GM23248 (cell line): Measurements from ENCODE around the gene MTMR2. TPM values are rescaled to one million over a fixed set of nuclear protein-coding genes. Genes with fewer than 3 reads are reported as not detected.

Experiments used
- DNase-seq: peaks from one replicate; pipeline ENCODE4 v3.0.0-alpha.2; 2015
- H2AFZ ChIP-seq: fragments of 200-600 bp; sonication (generic); 2 replicates; pipeline ENCODE4 v1.6.1; 2016; ENCODE audit warnings: antibody characterized with exemption
- H3F3A ChIP-seq: fragments of 200-600 bp; sonication (generic); 2 replicates; pipeline ENCODE4 v1.6.1; 2016; ENCODE audit warnings: mild to moderate bottlenecking, antibody characterized with exemption, mixed run types; ENCODE audit not compliant: insufficient read depth
- H3K27ac ChIP-seq: fragments of 200-600 bp; sonication (generic); 2 replicates; pipeline ENCODE4 v1.5.1; 2016; ENCODE audit warnings: mild to moderate bottlenecking
- H3K27me3 ChIP-seq: fragments of 200-600 bp; sonication (generic); replicated peaks from 2 replicates; pipeline ENCODE4 v1.6.1; 2016; ENCODE audit warnings: mild to moderate bottlenecking; ENCODE audit not compliant: insufficient read depth
- H3K36me3 ChIP-seq: fragments of 200-600 bp; sonication (generic); 2 replicates; pipeline ENCODE4 v1.6.1; 2016; ENCODE audit warnings: low read depth, mild to moderate bottlenecking
- H3K4me1 ChIP-seq: fragments of 200-600 bp; sonication (generic); 2 replicates; pipeline ENCODE4 v1.6.1; 2016; ENCODE audit warnings: mild to moderate bottlenecking; ENCODE audit not compliant: insufficient read depth
- H3K4me2 ChIP-seq: fragments of 200-600 bp; sonication (generic); one replicate; pipeline ENCODE4 v1.6.1; 2016; ENCODE audit warnings: mild to moderate bottlenecking; ENCODE audit not compliant: unreplicated experiment
- H3K4me3 ChIP-seq: fragments of 200-600 bp; sonication (generic); 2 replicates; pipeline ENCODE4 v1.5.1; 2016; ENCODE audit warnings: mild to moderate bottlenecking
- H3K79me2 ChIP-seq: fragments of 200-600 bp; sonication (generic); 2 replicates; pipeline ENCODE4 v1.6.1; 2016; ENCODE audit warnings: mild to moderate bottlenecking; ENCODE audit not compliant: insufficient read depth
- H3K9ac ChIP-seq: fragments of 200-600 bp; sonication (generic); 2 replicates; pipeline ENCODE4 v1.6.1; 2016; ENCODE audit warnings: mild to moderate bottlenecking
- H3K9me2 ChIP-seq: fragments of 200-600 bp; sonication (generic); 2 replicates; pipeline ENCODE4 v1.6.1; 2016; ENCODE audit warnings: mixed run types, mild to moderate bottlenecking, moderate library complexity; ENCODE audit not compliant: insufficient read depth
- H3K9me3 ChIP-seq: fragments of 200-600 bp; sonication (generic); one replicate; pipeline ENCODE4 v1.6.1; 2017; ENCODE audit warnings: low read depth
- H4K20me1 ChIP-seq: fragments of 200-600 bp; sonication (generic); 2 replicates; pipeline ENCODE4 v1.6.0; 2016; ENCODE audit not compliant: insufficient read depth
- EZH2 ChIP-seq: fragments of 200-600 bp; sonication (generic); IDR thresholded peaks from 2 replicates; pipeline ENCODE4 v1.6.1; 2018; ENCODE audit warnings: antibody characterized with exemption, mild to moderate bottlenecking; ENCODE audit not compliant: insufficient read depth, poor library complexity, severe bottlenecking
- EZH2phosphoT487 ChIP-seq: fragments of 200-600 bp; sonication (generic); IDR thresholded peaks from 2 replicates; pipeline ENCODE4 v1.6.1; 2018; ENCODE audit warnings: antibody characterized with exemption, moderate library complexity, mild to moderate bottlenecking, low read depth; ENCODE audit not compliant: insufficient read depth
- WGBS, 2 experiments: methylation state at CpG; one replicate each; pipeline ENCODE4 v1.1.6; 2015 to 2017; ENCODE audit warnings: low lambda C conversion rate in 2 of 2, low coverage in 1 of 2; ENCODE audit errors: missing lambda C conversion rate in 2 of 2; 5-methylcytosine and 5-hydroxymethylcytosine counted together
- in situ Hi-C: fragments of 300-500 bp; cut with MboI; formaldehyde crosslinking; loops from 2 replicates; pipeline ENCODE4 v1.15.0; 2020
- polyA plus RNA-seq: library from polyadenylated mRNA; unstranded; fragments of >200 nt; fragmentation: Nextera tagmentation; extraction: Ambion mirVana; gene quantifications from 2 replicates; pipeline ENCODE4 v1.2.1, GENCODE V29; 2016
- total RNA-seq: library from RNA; depleted of rRNA; stranded (reverse); fragments of >200 nt; shearing (Covaris generic); gene quantifications from 2 replicates; pipeline ENCODE4 v1.2.3, GENCODE V29; 2014

Gene MTMR2
- total and polyA plus RNA-seq, 2 experiments from 2014 or later = 32.4 to 42.1 TPM

DNA sequence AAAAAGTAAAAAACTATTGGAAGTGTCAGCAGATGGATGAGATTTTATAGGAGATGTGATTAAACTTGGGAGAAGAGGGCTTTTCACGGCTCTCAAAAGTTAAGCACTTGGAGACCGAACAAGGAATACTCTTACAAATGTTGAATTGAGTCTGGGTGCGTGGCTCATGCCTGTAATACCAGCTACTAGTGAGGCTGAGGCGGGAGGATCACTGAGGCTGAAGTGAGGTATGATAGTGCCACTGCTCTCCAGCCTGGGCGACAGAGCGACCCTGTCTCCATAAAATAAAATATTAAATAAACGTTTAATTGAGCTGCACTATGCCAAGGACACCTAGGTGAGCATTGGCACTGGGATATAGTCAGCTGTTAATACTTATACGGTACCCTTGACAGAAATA is 131.7 kb downstream of the MTMR2 start:
- Histone ChIP-seq H3K79me2 (peaks cover 84% of the 10 kb centered on the region), H3K27me3 (no peaks in the 10 kb centered on the region), H3K4me2 (no peak overlapping the region), H3F3A (peaks cover 4% of the 10 kb centered on the region; the same call in 1 of the 2 replicates), H3K9me3 (no peaks in the 10 kb centered on the region), H2AFZ (no peak overlapping the region), H4K20me1 (no peaks in the 10 kb centered on the region), H3K9me2 (no peaks in the 10 kb centered on the region), H3K9ac (no peak overlapping the region), H3K36me3 (peaks cover 4% of the 10 kb centered on the region; the same call in 1 of the 2 replicates), H3K4me1 (peaks cover 13% of the 10 kb centered on the region), H3K27ac (no peak overlapping the region), H3K4me3 (no peak overlapping the region)
- in situ Hi-C loops = no loop called here
- no peak for DNase-seq
- TF ChIP-seq EZH2phosphoT487 = no peak
- no peak for TF ChIP-seq EZH2
- WGBS, 2 experiments = 98 to 99% methylated on average over 8 of the region's 8 CpGs

DNA sequence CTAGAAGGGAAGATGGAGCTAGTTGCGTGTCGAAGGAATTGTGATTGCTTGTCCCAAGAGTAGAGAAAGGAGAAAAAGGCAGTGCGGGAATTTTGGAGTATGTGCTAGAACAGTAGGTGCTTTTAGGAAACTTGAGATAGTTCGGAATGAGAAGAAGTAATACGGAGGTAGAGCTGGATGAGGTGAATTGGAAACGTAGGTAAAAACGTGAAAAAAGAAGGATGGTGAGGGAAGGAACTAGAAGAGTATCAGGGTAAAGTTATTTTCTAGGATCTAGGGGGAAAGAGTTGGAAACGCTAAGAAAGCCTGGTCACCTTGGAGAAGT is 132.2 kb downstream of the MTMR2 start:
- H2AFZ ChIP-seq = 0 out of 2 replicates have a peak overlapping the region, but pooled peaks have one; percentile 92

GRCh38 chr11:95790933-95791708 is 132.8 kb downstream of the MTMR2 start:
- DNase-seq = peak; percentile 64
- peak overlapping the region; percentile 96 for H3K27ac ChIP-seq
- peak overlapping the region; percentile 92 for H2AFZ ChIP-seq
- peaks cover 4% of the 10 kb centered on the region; the same call in 1 of the 2 replicates for H3F3A ChIP-seq
- in situ Hi-C loops = no loop called here
- no peaks in the 10 kb centered on the region for H3K9me2 ChIP-seq
- H3K9me3 ChIP-seq = no peaks in the 10 kb centered on the region
- peaks cover 84% of the 10 kb centered on the region for H3K79me2 ChIP-seq
- TF ChIP-seq EZH2phosphoT487 (no peak), EZH2 (no peak)
- H3K4me1 ChIP-seq = peaks cover 13% of the 10 kb centered on the region
- 16 to 19% methylated on average over 29 of the region's 29 CpGs for WGBS, 2 experiments
- H3K36me3 ChIP-seq = peaks cover 9% of the 10 kb centered on the region; the same call in 1 of the 2 replicates
- H3K4me2 ChIP-seq = peak overlapping the region; percentile 93
- H4K20me1 ChIP-seq = no peaks in the 10 kb centered on the region
- peak overlapping the region; percentile 96 for H3K9ac ChIP-seq
- H3K27me3 ChIP-seq = no peaks in the 10 kb centered on the region
- H3K4me3 ChIP-seq = peak overlapping the region; percentile 87

More for the DNA sequence above, 132.2 kb downstream of the MTMR2 start:
- no peak for DNase-seq
- no peaks in the 10 kb centered on the region for H3K27me3 ChIP-seq
- peak overlapping the region; percentile 93 for H3K4me2 ChIP-seq
- H3K4me3 ChIP-seq = peak overlapping the region; percentile 87
- peaks cover 13% of the 10 kb centered on the region for H3K4me1 ChIP-seq
- H4K20me1 ChIP-seq = no peaks in the 10 kb centered on the region
- H3K9me2 ChIP-seq = no peaks in the 10 kb centered on the region
- H3F3A ChIP-seq = peaks cover 4% of the 10 kb centered on the region; the same call in 1 of the 2 replicates
- H3K27ac ChIP-seq = no peak overlapping the region
- H3K9me3 ChIP-seq = no peaks in the 10 kb centered on the region
- in situ Hi-C loops = no loop called here
- no peak overlapping the region for H3K9ac ChIP-seq
- TF ChIP-seq EZH2 (no peak), EZH2phosphoT487 (no peak)
- peaks cover 85% of the 10 kb centered on the region for H3K79me2 ChIP-seq
- H3K36me3 ChIP-seq = peaks cover 4% of the 10 kb centered on the region; the same call in 1 of the 2 replicates
- 87 to 92% methylated on average over 8 of the region's 8 CpGs for WGBS, 2 experiments

DNA sequence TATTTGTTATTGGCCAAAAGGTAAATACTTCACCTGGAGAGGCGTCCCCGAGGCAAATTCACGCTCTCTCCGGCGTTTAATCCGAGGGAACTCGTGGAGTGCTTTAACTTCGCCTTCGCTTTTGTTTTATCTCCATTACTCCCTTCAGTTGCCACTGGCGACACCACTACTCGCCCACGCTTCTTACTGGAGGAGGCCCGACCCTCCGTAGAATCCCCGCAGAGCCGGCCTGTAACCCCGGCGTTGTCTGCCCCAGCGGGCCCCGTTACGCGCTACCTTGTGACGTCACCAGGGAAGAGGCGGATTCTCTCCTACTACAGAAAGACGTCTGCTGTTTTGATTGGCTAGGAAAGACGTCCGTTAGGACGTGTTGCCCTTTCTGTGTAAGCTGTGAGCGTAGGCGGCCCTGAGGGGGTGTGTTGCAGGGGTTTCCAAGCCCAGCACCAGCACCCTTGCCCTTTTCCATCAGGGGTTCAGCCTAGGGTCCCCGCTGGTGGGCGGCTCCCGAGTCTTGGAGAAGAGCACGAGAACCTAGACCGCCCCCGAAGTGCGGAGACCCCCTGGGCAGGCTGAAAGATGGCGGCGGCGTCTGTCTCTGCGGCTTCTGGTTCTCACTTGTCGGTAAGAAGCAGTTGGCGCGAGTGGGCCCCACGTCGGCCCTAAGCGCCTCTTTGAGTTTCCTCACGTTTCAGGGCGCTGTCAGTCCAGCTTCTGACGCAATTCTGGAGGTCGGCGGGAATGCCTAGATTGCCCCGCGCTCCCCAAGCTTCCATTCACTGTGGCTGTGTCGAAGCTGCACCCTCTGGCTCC is 133.6 kb downstream of the MTMR2 start, which contains the start of gene CEP57:
CEP57 (plus strand) TSS at position 376 of the 810 bp plus-strand sequence; CDS start at position 577, 201 bp downstream.
- Histone ChIP-seq H3K36me3 (peaks cover 17% of the 10 kb centered on the region; the same call in 1 of the 2 replicates), H3F3A (peaks cover 4% of the 10 kb centered on the region; the same call in 1 of the 2 replicates), H3K9ac (peak within 1 kb of the TSS; percentile 96), H3K4me2 (peak within 1 kb of the TSS; percentile 93), H3K9me3 (no peaks in the 10 kb centered on the region), H3K27me3 (no peaks in the 10 kb centered on the region), H3K4me1 (peaks cover 13% of the 10 kb centered on the region), H4K20me1 (no peaks in the 10 kb centered on the region), H3K4me3 (peak within 1 kb of the TSS; percentile 87), H2AFZ (peak within 1 kb of the TSS; percentile 92), H3K79me2 (peaks cover 84% of the 10 kb centered on the region), H3K9me2 (no peaks in the 10 kb centered on the region), H3K27ac (peak within 1 kb of the TSS; percentile 96)
- in situ Hi-C loops = no loop called here
- TF ChIP-seq EZH2phosphoT487 (no peak), EZH2 (no peak)
- DNase-seq = peak; percentile 98
- 1 to 2% methylated on average over 49 of the region's 55 CpGs for WGBS, 2 experiments
